ENCODE results near the gene GLIPR1L2.
"Not testable (repeated sequence)": the region's sequence is repeated elsewhere in the genome, so short reads cannot be mapped to it uniquely, and the experiment has no call there.

GLIPR1L2 gene

DNA sequence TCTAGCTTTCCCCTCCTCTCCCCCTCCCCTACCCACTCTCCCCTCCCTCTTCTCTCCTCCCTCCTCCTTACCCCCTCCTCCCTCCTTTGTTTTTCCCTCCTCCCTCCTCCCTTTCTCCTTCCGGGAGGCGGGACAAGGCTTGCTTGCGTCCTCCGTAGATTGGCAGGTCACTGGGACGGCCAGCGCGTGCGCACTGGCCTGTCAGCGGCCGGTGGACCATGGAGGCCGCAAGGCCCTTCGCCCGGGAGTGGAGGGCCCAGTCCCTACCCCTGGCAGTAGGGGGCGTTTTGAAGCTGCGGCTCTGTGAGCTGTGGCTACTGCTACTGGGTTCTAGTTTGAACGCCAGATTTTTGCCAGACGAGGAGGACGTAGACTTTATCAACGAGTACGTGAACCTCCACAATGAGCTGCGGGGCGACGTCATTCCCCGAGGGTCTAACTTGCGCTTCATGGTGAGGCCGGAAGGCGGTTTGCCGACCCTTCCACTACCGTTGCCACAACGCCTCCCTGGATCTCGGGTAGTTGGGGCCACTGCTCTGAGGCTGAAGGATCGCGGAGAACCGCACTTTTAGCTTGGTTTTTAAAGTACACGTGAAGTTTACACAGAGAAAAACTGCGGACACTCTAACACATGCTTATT lies at the start of gene GLIPR1L2:
Gene GLIPR1L2, plus strand, starts transcription at position 191 of the 640 bp plus-strand sequence. Its CDS starts 28 bp downstream, at position 219.
- Histone ChIP-seq H3K27ac (peak within 1 kb of the TSS; percentile 86), H3K79me2 (ENCODE audit: insufficient read depth, low read depth) (no peaks in the 10 kb centered on the region), H3K36me3 (ENCODE audit: insufficient read depth) (no peaks in the 10 kb centered on the region), H3K4me1 (ENCODE audit: low read depth, poor library complexity, severe bottlenecking) (peaks cover 37% of the 10 kb centered on the region), H3K4me2 (peak within 1 kb of the TSS; percentile 89), H3K4me3 (IDR thresholded peaks at IDR 0.05; ENCODE audit: insufficient read depth, low read depth, low read length) (peak within 1 kb of the TSS; percentile 49), H4K20me1 (ENCODE audit: insufficient read depth) (no peaks in the 10 kb centered on the region), H3K9ac (peak within 1 kb of the TSS; percentile 78), H3K27me3 (ENCODE audit: insufficient read depth, low read depth) (no peaks in the 10 kb centered on the region), H2AFZ (ENCODE audit: low read depth) (peak within 1 kb of the TSS; percentile 74)
- TF ChIP-seq, protein P1, sequence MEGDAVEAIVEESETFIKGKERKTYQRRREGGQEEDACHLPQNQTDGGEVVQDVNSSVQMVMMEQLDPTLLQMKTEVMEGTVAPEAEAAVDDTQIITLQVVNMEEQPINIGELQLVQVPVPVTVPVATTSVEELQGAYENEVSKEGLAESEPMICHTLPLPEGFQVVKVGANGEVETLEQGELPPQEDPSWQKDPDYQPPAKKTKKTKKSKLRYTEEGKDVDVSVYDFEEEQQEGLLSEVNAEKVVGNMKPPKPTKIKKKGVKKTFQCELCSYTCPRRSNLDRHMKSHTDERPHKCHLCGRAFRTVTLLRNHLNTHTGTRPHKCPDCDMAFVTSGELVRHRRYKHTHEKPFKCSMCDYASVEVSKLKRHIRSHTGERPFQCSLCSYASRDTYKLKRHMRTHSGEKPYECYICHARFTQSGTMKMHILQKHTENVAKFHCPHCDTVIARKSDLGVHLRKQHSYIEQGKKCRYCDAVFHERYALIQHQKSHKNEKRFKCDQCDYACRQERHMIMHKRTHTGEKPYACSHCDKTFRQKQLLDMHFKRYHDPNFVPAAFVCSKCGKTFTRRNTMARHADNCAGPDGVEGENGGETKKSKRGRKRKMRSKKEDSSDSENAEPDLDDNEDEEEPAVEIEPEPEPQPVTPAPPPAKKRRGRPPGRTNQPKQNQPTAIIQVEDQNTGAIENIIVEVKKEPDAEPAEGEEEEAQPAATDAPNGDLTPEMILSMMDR (conservative IDR thresholded peaks at IDR 0.05; ENCODE audit: low read depth, low read length): peak; percentile 89

DNA sequence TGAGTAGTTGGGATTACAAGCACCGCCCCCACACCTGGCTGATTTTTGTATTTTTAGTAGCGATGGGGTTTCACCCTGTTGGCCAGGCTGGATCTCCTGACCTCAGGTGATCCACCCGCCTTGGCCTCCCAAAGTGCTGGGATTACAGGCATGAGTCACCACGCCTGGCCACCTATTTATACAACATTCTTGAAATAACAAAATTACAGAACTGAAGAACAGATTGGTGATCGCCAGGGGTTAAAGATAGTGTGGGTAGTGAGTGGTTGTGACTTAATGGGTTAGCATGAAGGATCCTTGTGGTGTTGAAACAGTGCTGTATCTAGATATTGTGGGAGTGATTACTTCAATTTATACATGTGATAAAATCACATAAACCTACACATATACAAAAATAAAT lies 49.0 kb upstream of the GLIPR1L2 start:
- TF ChIP-seq, protein P1 (conservative IDR thresholded peaks at IDR 0.05; ENCODE audit: low read depth, low read length): no peak
- Histone ChIP-seq H3K27me3 (ENCODE audit: insufficient read depth, low read depth) (no peaks in the 10 kb centered on the region), H3K9ac (no peak overlapping the region), H2AFZ (ENCODE audit: low read depth) (no peak overlapping the region), H3K4me2 (no peak overlapping the region), H3K36me3 (ENCODE audit: insufficient read depth) (no peaks in the 10 kb centered on the region), H3K4me1 (ENCODE audit: low read depth, poor library complexity, severe bottlenecking) (peaks cover 35% of the 10 kb centered on the region), H3K27ac (no peak overlapping the region), H3K4me3 (IDR thresholded peaks at IDR 0.05; ENCODE audit: insufficient read depth, low read depth, low read length) (no peak overlapping the region), H4K20me1 (ENCODE audit: insufficient read depth) (no peaks in the 10 kb centered on the region), H3K79me2 (ENCODE audit: insufficient read depth, low read depth) (no peaks in the 10 kb centered on the region)

DNA sequence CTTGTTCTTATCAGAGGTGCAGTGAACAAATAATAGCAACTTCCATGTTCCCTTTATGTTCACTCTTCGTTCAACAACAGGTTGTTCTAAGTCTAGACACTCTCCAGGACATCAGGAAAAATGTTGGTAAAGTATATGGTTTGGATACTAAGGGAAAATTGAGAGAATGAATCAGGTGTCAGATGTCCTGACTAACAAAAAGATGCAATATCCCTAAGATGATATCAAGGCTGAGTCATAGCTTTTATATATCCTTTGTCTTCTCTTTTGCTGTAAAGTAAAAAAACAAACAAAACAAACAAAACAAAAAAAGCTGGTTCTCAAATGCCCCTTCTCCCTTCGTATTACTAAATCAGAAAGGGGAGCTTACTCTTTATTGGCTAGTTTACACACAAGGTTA lies 45.4 kb upstream of the GLIPR1L2 start:
- Histone ChIP-seq H4K20me1 (ENCODE audit: insufficient read depth) (no peaks in the 10 kb centered on the region), H3K36me3 (ENCODE audit: insufficient read depth) (no peaks in the 10 kb centered on the region), H3K4me2 (no peak overlapping the region), H3K4me3 (IDR thresholded peaks at IDR 0.05; ENCODE audit: insufficient read depth, low read depth, low read length) (no peak overlapping the region), H3K4me1 (ENCODE audit: low read depth, poor library complexity, severe bottlenecking) (peaks cover 54% of the 10 kb centered on the region), H3K9ac (no peak overlapping the region), H3K79me2 (ENCODE audit: insufficient read depth, low read depth) (no peaks in the 10 kb centered on the region), H2AFZ (ENCODE audit: low read depth) (no peak overlapping the region), H3K27me3 (ENCODE audit: insufficient read depth, low read depth) (no peaks in the 10 kb centered on the region), H3K27ac (no peak overlapping the region)
- TF ChIP-seq, protein P1 (conservative IDR thresholded peaks at IDR 0.05; ENCODE audit: low read depth, low read length): no peak

DNA sequence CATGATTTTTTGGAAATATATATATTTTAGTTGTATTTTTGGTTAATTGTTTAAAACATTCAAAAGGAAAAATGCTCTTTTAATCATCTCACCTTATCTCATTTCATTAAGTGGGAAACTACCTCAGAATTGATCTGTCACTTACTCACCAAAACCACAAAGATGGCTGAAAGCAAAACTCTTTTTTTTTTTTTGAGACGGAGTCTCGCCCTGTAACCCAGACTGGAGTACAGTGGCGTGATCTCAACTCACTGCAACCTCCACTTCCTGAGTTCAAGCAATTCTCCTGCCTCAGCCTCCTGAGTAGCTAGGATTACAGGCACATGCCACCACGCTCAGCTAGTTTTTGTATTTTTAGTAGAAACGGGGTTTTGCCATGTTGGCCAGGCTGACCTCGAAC lies 44.7 kb upstream of the GLIPR1L2 start:
- not testable (repeated sequence) for H4K20me1 ChIP-seq (ENCODE audit: insufficient read depth); H3K79me2 ChIP-seq (ENCODE audit: insufficient read depth, low read depth); H3K9ac ChIP-seq; H3K4me3 ChIP-seq (IDR thresholded peaks at IDR 0.05; ENCODE audit: insufficient read depth, low read depth, low read length); H3K36me3 ChIP-seq (ENCODE audit: insufficient read depth); H3K27me3 ChIP-seq (ENCODE audit: insufficient read depth, low read depth); H3K4me2 ChIP-seq; H2AFZ ChIP-seq (ENCODE audit: low read depth); H3K27ac ChIP-seq
- peaks cover 61% of the 10 kb centered on the region for H3K4me1 ChIP-seq (ENCODE audit: low read depth, poor library complexity, severe bottlenecking)

DNA sequence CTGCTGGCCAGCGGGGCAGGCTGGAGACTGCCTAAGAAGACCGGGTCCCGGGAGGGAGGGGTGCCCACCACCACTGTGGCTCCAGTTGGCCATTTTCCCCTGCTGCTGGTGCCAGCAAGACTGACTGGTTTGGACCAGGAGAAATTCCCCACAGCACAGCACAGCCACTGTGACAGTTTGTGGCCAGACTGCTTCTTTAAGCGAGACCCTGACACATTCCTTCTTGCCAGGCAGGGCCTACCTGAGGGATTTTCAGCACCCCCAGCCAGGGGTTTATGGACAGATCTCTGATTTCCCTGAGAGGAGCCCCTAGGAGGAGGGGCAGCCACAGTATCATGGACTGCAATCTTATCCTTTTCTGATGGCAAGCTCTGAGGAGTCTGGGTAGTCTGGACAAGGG lies 40.9 kb upstream of the GLIPR1L2 start:
- H4K20me1 ChIP-seq (ENCODE audit: insufficient read depth): no peaks in the 10 kb centered on the region
- peak overlapping the region; percentile 48 for H3K27ac ChIP-seq
- peak overlapping the region; percentile 5; the same call in 1 of the 2 replicates for H2AFZ ChIP-seq (ENCODE audit: low read depth)
- H3K27me3 ChIP-seq (ENCODE audit: insufficient read depth, low read depth): no peaks in the 10 kb centered on the region
- H3K79me2 ChIP-seq (ENCODE audit: insufficient read depth, low read depth): no peaks in the 10 kb centered on the region
- H3K4me2 ChIP-seq: peak overlapping the region; percentile 74
- peak overlapping the region; percentile 7; the same call in 1 of the 2 replicates for H3K9ac ChIP-seq
- peaks cover 79% of the 10 kb centered on the region for H3K4me1 ChIP-seq (ENCODE audit: low read depth, poor library complexity, severe bottlenecking)
- H3K36me3 ChIP-seq (ENCODE audit: insufficient read depth): no peaks in the 10 kb centered on the region
- no peak overlapping the region for H3K4me3 ChIP-seq (IDR thresholded peaks at IDR 0.05; ENCODE audit: insufficient read depth, low read depth, low read length)
- TF ChIP-seq, protein P1 (conservative IDR thresholded peaks at IDR 0.05; ENCODE audit: low read depth, low read length): no peak

All from KMS-11 (cell line).